ENCODE results near the gene ZNF433. TPM values are rescaled to one million over a fixed set of nuclear protein-coding genes. Genes with fewer than 3 reads are reported as not detected.

Gene ZNF433
- total RNA-seq, 2 donors from 2014 or later = 4.4 to 5.5 TPM

DNA sequence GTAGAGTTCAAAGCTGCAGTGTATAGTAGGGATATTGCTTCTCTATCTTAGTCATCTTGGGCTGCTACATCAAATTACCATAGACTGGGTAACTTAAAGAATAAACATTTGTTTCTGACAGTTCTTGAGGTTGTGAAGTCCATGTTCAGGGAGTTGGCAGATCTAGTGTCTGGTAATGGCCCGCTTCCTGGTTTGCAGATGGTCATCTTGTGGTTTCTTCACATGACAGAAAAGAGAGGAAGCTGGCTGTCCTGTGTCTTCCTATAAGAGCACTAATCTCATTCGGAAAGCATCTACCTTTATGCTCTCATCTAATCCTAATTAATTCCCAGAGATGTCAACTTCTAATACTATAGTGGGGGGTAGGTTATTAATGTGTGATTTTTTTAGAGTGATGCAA is 64.4 kb downstream of the ZNF433 start:
- DNase-seq (ENCODE audit: low spot score) = no peak
- TF ChIP-seq, protein P1, sequence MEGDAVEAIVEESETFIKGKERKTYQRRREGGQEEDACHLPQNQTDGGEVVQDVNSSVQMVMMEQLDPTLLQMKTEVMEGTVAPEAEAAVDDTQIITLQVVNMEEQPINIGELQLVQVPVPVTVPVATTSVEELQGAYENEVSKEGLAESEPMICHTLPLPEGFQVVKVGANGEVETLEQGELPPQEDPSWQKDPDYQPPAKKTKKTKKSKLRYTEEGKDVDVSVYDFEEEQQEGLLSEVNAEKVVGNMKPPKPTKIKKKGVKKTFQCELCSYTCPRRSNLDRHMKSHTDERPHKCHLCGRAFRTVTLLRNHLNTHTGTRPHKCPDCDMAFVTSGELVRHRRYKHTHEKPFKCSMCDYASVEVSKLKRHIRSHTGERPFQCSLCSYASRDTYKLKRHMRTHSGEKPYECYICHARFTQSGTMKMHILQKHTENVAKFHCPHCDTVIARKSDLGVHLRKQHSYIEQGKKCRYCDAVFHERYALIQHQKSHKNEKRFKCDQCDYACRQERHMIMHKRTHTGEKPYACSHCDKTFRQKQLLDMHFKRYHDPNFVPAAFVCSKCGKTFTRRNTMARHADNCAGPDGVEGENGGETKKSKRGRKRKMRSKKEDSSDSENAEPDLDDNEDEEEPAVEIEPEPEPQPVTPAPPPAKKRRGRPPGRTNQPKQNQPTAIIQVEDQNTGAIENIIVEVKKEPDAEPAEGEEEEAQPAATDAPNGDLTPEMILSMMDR (IDR thresholded peaks at IDR 0.05) = no peak
- Histone ChIP-seq H3K36me3 (no peaks in the 10 kb centered on the region), H3K4me3 (no peak overlapping the region), H3K4me1 (no peaks in the 10 kb centered on the region), H3K27me3 (no peaks in the 10 kb centered on the region), H3K27ac (no peak overlapping the region), H3K9me3 (peaks cover 0 to 2% of the 10 kb centered on the region in 2 donors)

GRCh38 chr19:11970174-11970573 is 65.3 kb downstream of the ZNF433 start:
- no peak for DNase-seq (ENCODE audit: low spot score)
- no peaks in the 10 kb centered on the region for H3K27me3 ChIP-seq
- peaks cover 0 to 5% of the 10 kb centered on the region in 2 donors for H3K4me1 ChIP-seq
- H3K27ac ChIP-seq = no peak overlapping the region
- TF ChIP-seq, protein P1 (IDR thresholded peaks at IDR 0.05) = no peak
- H3K9me3 ChIP-seq = no peaks in the 10 kb centered on the region
- no peak overlapping the region for H3K4me3 ChIP-seq
- no peaks in the 10 kb centered on the region for H3K36me3 ChIP-seq

DNA sequence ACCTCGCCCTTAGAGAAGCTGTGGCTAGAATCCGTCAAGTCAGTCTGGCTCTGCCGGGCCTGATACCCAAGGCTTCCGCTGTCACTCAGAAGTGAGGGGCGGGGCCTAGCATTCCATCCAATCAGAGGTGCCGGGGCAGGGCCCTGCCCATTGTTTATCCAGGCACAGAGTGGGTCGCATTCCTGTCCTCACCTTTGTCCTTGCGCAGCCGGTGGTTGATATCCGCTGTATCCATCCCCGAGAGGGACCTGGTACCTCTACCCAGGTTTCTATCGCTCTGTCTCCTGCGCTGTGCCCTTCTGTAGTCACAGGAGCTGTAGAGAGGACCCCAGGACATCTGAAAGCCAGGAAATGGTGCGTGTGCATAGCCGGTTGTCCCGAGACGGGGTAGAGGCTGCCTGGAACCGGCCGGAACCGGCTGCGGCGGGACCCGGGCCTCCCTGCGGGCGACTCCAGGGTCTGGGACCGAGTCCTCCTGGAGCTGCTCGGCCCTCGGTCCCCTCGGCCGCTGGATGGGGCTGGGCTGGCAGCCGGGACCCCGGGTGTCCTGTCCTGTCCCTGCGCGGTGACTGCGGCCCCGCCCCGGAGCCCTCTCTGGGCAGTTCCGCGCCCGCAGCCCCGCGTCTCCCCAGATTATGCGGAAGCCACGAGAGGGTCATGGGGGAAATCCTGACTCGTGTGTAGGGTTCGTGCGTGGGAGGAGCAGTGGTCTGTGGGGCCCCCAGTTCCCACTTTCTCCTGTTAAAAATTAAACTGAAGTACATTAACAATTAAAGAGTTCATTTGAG is 70.4 kb downstream of the ZNF433 start, which contains the start of gene ZNF763:
Gene ZNF763 (plus strand): TSS at position 183 of the 788 bp plus-strand sequence. CDS start 169 bp downstream, at position 352.
- TF ChIP-seq, protein P1 (IDR thresholded peaks at IDR 0.05) = peak in 1 of 2 donors; percentile 9
- Histone ChIP-seq H3K27ac (peak within 1 kb of the TSS; percentile 90 to 94), H3K4me1 (peaks cover 0 to 14% of the 10 kb centered on the region in 2 donors), H3K27me3 (no peaks in the 10 kb centered on the region), H3K36me3 (no peaks in the 10 kb centered on the region), H3K9me3 (no peaks in the 10 kb centered on the region), H3K4me3 (peak within 1 kb of the TSS; percentile 53 to 71)
- DNase-seq (ENCODE audit: low spot score) = peak; percentile 97

Other genes with a start within 250 kb of the ZNF433 start
- 1 to 10 TPM; 1.6 to 6.2 TPM for gene ZNF491, start 237.2 kb downstream of the ZNF433 start, total RNA-seq
- gene ZNF440, start 221.4 kb downstream of the ZNF433 start, total RNA-seq = 1 to 10 TPM; 3.4 to 4.5 TPM
- gene ZNF439, start 187.0 kb downstream of the ZNF433 start, total RNA-seq = 1 to 10 TPM; 2.6 to 4.6 TPM
- 1 to 10 TPM; 4.2 to 6.3 TPM for gene ZNF69, start 147.9 kb downstream of the ZNF433 start, total RNA-seq
- gene ZNF700, start 110.6 kb downstream of the ZNF433 start, total RNA-seq = 1 to 10 TPM; 4.4 to 5.2 TPM
- 1 to 10 TPM; 1.4 to 2.6 TPM for gene ZNF763, start 70.6 kb downstream of the ZNF433 start, total RNA-seq
- gene ZNF878, start 17.3 kb upstream of the ZNF433 start, total RNA-seq = under 1 TPM; 0.20 to 0.26 TPM
- 10 to 100 TPM in 1 of 2 donors, 1 to 10 TPM in 1; 6.2 to 10.8 TPM for gene ZNF844, start 29.1 kb upstream of the ZNF433 start, total RNA-seq
- 1 to 10 TPM in 1 of 2 donors, under 1 TPM in 1; 0.79 to 1.4 TPM for gene ZNF20, start 104.7 kb upstream of the ZNF433 start, total RNA-seq
- 1 to 10 TPM; 3.2 to 6.3 TPM for gene ZNF625, start 121.1 kb upstream of the ZNF433 start, total RNA-seq
- gene ZNF136, start 127.4 kb upstream of the ZNF433 start, total RNA-seq = 1 to 10 TPM; 3.2 to 3.6 TPM